Activated T-cell treated with anti-CD3 and anti-CD28 coated beads, Interleukin-2, amount 50 U/mL, for 24 hours (primary cell): ENCODE measurements around the gene ANO10.
A peak's percentile ranks its signal among the peaks of the same experiment; 100 is the strongest.
"Not testable (repeated sequence)": the region's sequence is repeated elsewhere in the genome, so short reads cannot be mapped to it uniquely, and the experiment has no call there.

Source experiments
- DNase-seq: peaks from one replicate; pipeline ENCODE4 v3.0.0-alpha.2; 2020
- H3K27ac Mint-ChIP-seq: 2 replicates; pipeline ENCODE4 v1.8.0; 2020; ENCODE audit warnings: mild to moderate bottlenecking, mixed read lengths
- H3K27me3 Mint-ChIP-seq: 2 replicates; pipeline ENCODE4 v1.8.0; 2020; ENCODE audit warnings: mixed read lengths
- H3K36me3 Mint-ChIP-seq: 2 replicates; pipeline ENCODE4 v1.8.0; 2020; ENCODE audit warnings: low read depth, mixed read lengths
- H3K4me1 Mint-ChIP-seq: 2 replicates; pipeline ENCODE4 v1.8.0; 2020; ENCODE audit warnings: low read depth, mixed read lengths
- H3K4me3 Mint-ChIP-seq: 2 replicates; pipeline ENCODE4 v1.8.0; 2020; ENCODE audit warnings: mild to moderate bottlenecking, moderate library complexity, mixed read lengths
- H3K9me3 Mint-ChIP-seq: 2 replicates; pipeline ENCODE4 v1.8.0; 2020; ENCODE audit warnings: mixed read lengths

ANO10 gene

GRCh38 chr3:43525941-43526607 is 95.7 kb downstream of the ANO10 start:
- Mint-ChIP-seq H3K27ac (no peak overlapping the region), H3K27me3 (no peaks in the 10 kb centered on the region), H3K4me1 (peaks cover 3% of the 10 kb centered on the region), H3K9me3 (peaks cover 9% of the 10 kb centered on the region), H3K4me3 (no peak overlapping the region), H3K36me3 (peaks cover 11% of the 10 kb centered on the region)
- no peak for DNase-seq

GRCh38 chr3:43525386-43525785 is 96.4 kb downstream of the ANO10 start:
- no peak overlapping the region for H3K4me3 Mint-ChIP-seq
- H3K27me3 Mint-ChIP-seq = no peaks in the 10 kb centered on the region
- peaks cover 9% of the 10 kb centered on the region for H3K9me3 Mint-ChIP-seq
- H3K27ac Mint-ChIP-seq = no peak overlapping the region
- peaks cover 2% of the 10 kb centered on the region for H3K4me1 Mint-ChIP-seq
- no peak for DNase-seq
- peaks cover 13% of the 10 kb centered on the region for H3K36me3 Mint-ChIP-seq

- Mint-ChIP-seq H3K36me3 (peaks cover 26% of the 10 kb centered on the region), H3K9me3 (peaks cover 24% of the 10 kb centered on the region), H3K4me3 (no peak overlapping the region), H3K4me1 (peaks cover 2% of the 10 kb centered on the region), H3K27ac (no peak overlapping the region), H3K27me3 (no peaks in the 10 kb centered on the region)
- no peak for DNase-seq
Observed at GRCh38 chr3:43523454-43524053, 98.3 kb downstream of the ANO10 start.

GRCh38 chr3:43522727-43523362 is 99.0 kb downstream of the ANO10 start:
- Mint-ChIP-seq H3K27ac (no peak overlapping the region), H3K4me3 (no peak overlapping the region), H3K4me1 (peaks cover 2% of the 10 kb centered on the region), H3K27me3 (no peaks in the 10 kb centered on the region), H3K9me3 (peaks cover 25% of the 10 kb centered on the region), H3K36me3 (peaks cover 24% of the 10 kb centered on the region)
- no peak for DNase-seq

- Mint-ChIP-seq H3K36me3 (peaks cover 26% of the 10 kb centered on the region), H3K9me3 (peaks cover 24% of the 10 kb centered on the region), H3K4me1 (peaks cover 2% of the 10 kb centered on the region), H3K4me3 (no peak overlapping the region), H3K27ac (no peak overlapping the region), H3K27me3 (no peaks in the 10 kb centered on the region)
- no peak for DNase-seq
Observed at GRCh38 chr3:43521941-43522340, 99.9 kb downstream of the ANO10 start.

- peaks cover 11% of the 10 kb centered on the region for H3K4me1 Mint-ChIP-seq
- peaks cover 24% of the 10 kb centered on the region for H3K9me3 Mint-ChIP-seq
- H3K27me3 Mint-ChIP-seq, H3K27ac Mint-ChIP-seq, H3K4me3 Mint-ChIP-seq, DNase-seq: not testable (repeated sequence)
- peaks cover 26% of the 10 kb centered on the region for H3K36me3 Mint-ChIP-seq
Observed at GRCh38 chr3:43518515-43518914, 103.3 kb downstream of the ANO10 start.

- no peak overlapping the region for H3K27ac Mint-ChIP-seq
- no peak for DNase-seq
- H3K36me3 Mint-ChIP-seq = peaks cover 23% of the 10 kb centered on the region
- peaks cover 24% of the 10 kb centered on the region for H3K9me3 Mint-ChIP-seq
- no peak overlapping the region for H3K4me3 Mint-ChIP-seq
- no peaks in the 10 kb centered on the region for H3K27me3 Mint-ChIP-seq
- peaks cover 11% of the 10 kb centered on the region for H3K4me1 Mint-ChIP-seq
Observed at GRCh38 chr3:43515970-43516635, 105.7 kb downstream of the ANO10 start.

- H3K36me3 Mint-ChIP-seq = peaks cover 21% of the 10 kb centered on the region
- peaks cover 24% of the 10 kb centered on the region for H3K9me3 Mint-ChIP-seq
- peaks cover 11% of the 10 kb centered on the region for H3K4me1 Mint-ChIP-seq
- DNase-seq = no peak
- no peak overlapping the region for H3K27ac Mint-ChIP-seq
- no peak overlapping the region for H3K4me3 Mint-ChIP-seq
- H3K27me3 Mint-ChIP-seq = no peaks in the 10 kb centered on the region
Observed at GRCh38 chr3:43515208-43515917, 106.4 kb downstream of the ANO10 start.

GRCh38 chr3:43512754-43513404 is 108.9 kb downstream of the ANO10 start:
- Mint-ChIP-seq H3K27ac (no peak overlapping the region), H3K36me3 (peaks cover 5% of the 10 kb centered on the region), H3K27me3 (no peaks in the 10 kb centered on the region), H3K4me1 (peaks cover 11% of the 10 kb centered on the region), H3K4me3 (no peak overlapping the region), H3K9me3 (peaks cover 5% of the 10 kb centered on the region)
- DNase-seq = no peak

GRCh38 chr3:43506644-43507043 is 115.2 kb downstream of the ANO10 start:
- Mint-ChIP-seq H3K4me1 (peaks cover 46% of the 10 kb centered on the region), H3K4me3 (no peak overlapping the region), H3K27me3 (no peaks in the 10 kb centered on the region), H3K36me3 (no peaks in the 10 kb centered on the region), H3K9me3 (no peaks in the 10 kb centered on the region), H3K27ac (no peak overlapping the region)
- DNase-seq = no peak

- H3K9me3 Mint-ChIP-seq = no peaks in the 10 kb centered on the region
- peak overlapping the region; percentile 85 for H3K27ac Mint-ChIP-seq
- DNase-seq = no peak
- no peaks in the 10 kb centered on the region for H3K27me3 Mint-ChIP-seq
- no peak overlapping the region for H3K4me3 Mint-ChIP-seq
- peaks cover 58% of the 10 kb centered on the region for H3K4me1 Mint-ChIP-seq
- no peaks in the 10 kb centered on the region for H3K36me3 Mint-ChIP-seq
Observed at GRCh38 chr3:43505351-43505750, 116.5 kb downstream of the ANO10 start.

- H3K27ac Mint-ChIP-seq = no peak overlapping the region
Observed at GRCh38 chr3:43503067-43503728, 118.6 kb downstream of the ANO10 start.

GRCh38 chr3:43499256-43499655 is 122.6 kb downstream of the ANO10 start:
- no peaks in the 10 kb centered on the region for H3K27me3 Mint-ChIP-seq
- H3K4me1 Mint-ChIP-seq = peaks cover 71% of the 10 kb centered on the region
- H3K36me3 Mint-ChIP-seq = no peaks in the 10 kb centered on the region
- no peaks in the 10 kb centered on the region for H3K9me3 Mint-ChIP-seq
- no peak for DNase-seq
- no peak overlapping the region for H3K27ac Mint-ChIP-seq
- H3K4me3 Mint-ChIP-seq = no peak overlapping the region

More at GRCh38 chr3:43503067-43503728, 118.6 kb downstream of the ANO10 start:
- H3K4me3 Mint-ChIP-seq = no peak overlapping the region
- H3K4me1 Mint-ChIP-seq = peaks cover 76% of the 10 kb centered on the region
- DNase-seq = no peak
- no peaks in the 10 kb centered on the region for H3K36me3 Mint-ChIP-seq
- H3K27me3 Mint-ChIP-seq = no peaks in the 10 kb centered on the region
- H3K9me3 Mint-ChIP-seq = no peaks in the 10 kb centered on the region
